Keratinocyte (primary cell): ENCODE data around the gene SOSTDC1.

Experiments
- EZH2 ChIP-seq: IDR thresholded peaks from one replicate; pipeline ENCODE4 v1.6.1; 2012; ENCODE audit warnings: inconsistent platforms, mild to moderate bottlenecking, low read length, moderate library complexity
- TF ChIP-seq, protein P1 (sequence below), 3 experiments: IDR thresholded peaks in 1 of 3; conservative IDR thresholded peaks in 1 of 3; optimal IDR thresholded peaks in 1 of 3; 2 replicates in 2 of 3; 3 replicates in 1 of 3; pipeline versions ENCODE3 to v1.5.1; 2011; ENCODE audit warnings: low read length in 3 of 3, mild to moderate bottlenecking in 3 of 3, moderate library complexity in 2 of 3, control low read depth in 1 of 3, inconsistent platforms in 1 of 3; ENCODE audit not compliant: insufficient read depth in 2 of 3; ENCODE audit errors: extremely low read depth in 1 of 3

DNA sequence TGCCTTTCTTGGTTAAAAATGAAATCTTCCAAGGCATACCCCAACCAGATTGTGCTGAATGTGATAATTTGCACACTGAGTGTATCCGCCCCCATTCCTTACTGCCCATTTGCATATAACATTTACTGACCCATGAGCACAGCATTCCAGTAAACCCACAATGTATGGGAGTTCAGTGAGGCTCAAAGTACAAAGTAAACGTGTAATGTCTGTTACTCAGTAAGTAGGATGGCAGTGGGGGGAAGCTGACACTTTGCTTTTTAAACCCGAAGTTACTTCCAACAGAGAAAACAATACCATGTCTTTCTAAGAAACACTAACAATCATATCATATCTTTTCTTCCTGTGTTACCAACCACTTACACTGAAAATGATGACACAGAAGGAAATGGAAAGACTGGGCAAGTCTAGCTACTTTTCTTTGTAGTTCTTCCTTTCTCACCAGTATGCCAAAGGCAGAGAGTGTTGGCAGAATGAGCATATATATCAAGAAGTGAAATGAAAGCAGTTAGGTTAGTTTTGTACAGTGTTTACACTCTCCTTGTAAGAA is 27.1 kb upstream of the SOSTDC1 start:
- TF ChIP-seq, protein P1, sequence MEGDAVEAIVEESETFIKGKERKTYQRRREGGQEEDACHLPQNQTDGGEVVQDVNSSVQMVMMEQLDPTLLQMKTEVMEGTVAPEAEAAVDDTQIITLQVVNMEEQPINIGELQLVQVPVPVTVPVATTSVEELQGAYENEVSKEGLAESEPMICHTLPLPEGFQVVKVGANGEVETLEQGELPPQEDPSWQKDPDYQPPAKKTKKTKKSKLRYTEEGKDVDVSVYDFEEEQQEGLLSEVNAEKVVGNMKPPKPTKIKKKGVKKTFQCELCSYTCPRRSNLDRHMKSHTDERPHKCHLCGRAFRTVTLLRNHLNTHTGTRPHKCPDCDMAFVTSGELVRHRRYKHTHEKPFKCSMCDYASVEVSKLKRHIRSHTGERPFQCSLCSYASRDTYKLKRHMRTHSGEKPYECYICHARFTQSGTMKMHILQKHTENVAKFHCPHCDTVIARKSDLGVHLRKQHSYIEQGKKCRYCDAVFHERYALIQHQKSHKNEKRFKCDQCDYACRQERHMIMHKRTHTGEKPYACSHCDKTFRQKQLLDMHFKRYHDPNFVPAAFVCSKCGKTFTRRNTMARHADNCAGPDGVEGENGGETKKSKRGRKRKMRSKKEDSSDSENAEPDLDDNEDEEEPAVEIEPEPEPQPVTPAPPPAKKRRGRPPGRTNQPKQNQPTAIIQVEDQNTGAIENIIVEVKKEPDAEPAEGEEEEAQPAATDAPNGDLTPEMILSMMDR (optimal IDR thresholded peaks at IDR 0.05 in 1 of 3, IDR thresholded peaks at IDR 0.05 in 1 of 3, conservative IDR thresholded peaks at IDR 0.05 in 1 of 3; ENCODE audit: extremely low read depth in 1 of 3, insufficient read depth in 2 of 3, low read length in 3 of 3), result no peak
- no peak for TF ChIP-seq EZH2
